GM18519 (cell line): ENCODE measurements around the gene NBPF20.
"Not testable (repeated sequence)": the region's sequence is repeated elsewhere in the genome, so short reads cannot be mapped to it uniquely, and the experiment has no call there.

ENCODE experiments used
- ATAC-seq: cut with Tn5 transposase; IDR thresholded peaks from one replicate; pipeline ENCODE4 v1.9.1; 2021; ENCODE audit warnings: mild to moderate bottlenecking, moderate library complexity; ENCODE audit not compliant: unreplicated experiment, low FRiP score

NBPF20 gene, protein sequence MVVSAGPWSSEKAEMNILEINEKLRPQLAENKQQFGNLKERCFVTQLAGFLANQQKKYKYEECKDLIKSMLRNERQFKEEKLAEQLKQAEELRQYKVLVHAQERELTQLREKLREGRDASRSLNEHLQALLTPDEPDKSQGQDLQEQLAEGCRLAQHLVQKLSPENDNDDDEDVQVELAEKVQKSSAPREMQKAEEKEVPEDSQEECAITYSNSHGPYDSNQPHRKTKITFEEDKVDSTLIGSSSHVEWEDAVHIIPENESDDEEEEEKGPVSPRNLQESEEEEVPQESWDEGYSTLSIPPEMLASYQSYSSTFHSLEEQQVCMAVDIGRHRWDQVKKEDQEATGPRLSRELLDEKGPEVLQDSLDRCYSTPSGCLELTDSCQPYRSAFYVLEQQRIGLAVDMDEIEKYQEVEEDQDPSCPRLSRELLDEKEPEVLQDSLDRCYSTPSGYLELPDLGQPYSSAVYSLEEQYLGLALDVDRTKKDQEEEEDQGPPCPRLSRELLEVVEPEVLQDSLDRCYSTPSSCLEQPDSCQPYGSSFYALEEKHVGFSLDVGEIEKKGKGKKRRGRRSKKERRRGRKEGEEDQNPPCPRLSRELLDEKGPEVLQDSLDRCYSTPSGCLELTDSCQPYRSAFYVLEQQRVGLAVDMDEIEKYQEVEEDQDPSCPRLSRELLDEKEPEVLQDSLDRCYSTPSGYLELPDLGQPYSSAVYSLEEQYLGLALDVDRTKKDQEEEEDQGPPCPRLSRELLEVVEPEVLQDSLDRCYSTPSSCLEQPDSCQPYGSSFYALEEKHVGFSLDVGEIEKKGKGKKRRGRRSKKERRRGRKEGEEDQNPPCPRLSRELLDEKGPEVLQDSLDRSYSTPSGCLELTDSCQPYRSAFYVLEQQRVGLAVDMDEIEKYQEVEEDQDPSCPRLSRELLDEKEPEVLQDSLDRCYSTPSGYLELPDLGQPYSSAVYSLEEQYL (N-terminal part only)

DNA sequence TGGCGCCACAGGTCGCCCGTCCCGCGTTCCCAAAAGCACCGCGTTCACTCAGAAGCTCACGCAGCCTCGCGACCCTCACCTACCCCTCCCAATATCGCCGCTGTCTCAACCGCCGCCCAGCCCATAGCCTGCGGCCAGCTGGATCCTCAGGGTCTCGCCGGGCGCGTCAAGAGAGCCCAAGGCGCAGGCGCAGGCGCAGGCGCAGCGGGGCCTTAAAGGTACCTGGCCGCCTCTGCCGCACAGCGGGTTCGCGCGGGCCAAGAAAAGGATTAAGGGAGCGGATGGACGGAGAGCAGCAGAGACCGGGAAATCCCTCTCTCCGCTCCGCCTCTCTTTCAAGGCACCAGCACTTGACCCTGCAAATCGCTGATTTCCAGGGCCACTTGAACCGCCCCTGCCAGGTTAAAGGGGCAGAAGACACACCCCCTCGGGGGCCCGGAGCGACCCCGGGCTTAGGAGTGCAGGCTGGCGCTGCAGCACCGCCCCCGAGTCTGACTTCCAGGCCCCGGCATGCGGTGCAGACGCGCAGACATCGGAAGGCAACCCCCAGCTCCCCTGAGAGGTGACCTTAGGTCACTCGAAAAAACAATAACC is at the start of gene NBPF20:
Gene NBPF20, minus strand, starts transcription at position 168 of the 594 bp plus-strand sequence. CDS start 20,331 bp downstream, outside the sequence.
- ATAC-seq = no peak

GRCh38 chr1:145474837-145475368 is 49.5 kb upstream of the NBPF20 start:
- not testable (repeated sequence) for ATAC-seq

DNA sequence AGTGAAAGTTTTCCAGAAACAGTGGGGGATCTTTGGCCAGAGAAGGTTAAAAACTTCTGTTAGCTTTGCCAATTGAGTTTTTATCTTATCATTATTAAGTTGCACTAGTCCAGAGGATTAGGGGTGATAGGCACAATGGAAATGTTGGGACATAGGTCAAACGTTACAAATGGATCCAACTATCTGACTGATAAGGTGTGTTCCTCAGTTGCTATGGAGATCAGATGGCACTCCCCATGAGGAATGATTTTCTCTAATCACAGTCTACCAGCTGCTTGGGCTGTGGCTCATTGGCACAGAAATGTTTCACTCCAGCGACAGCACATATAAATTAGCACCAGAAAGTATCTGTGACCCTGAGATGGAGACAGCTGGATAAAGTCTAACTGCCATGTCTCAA is 47.3 kb upstream of the NBPF20 start:
- ATAC-seq = not testable (repeated sequence)

DNA sequence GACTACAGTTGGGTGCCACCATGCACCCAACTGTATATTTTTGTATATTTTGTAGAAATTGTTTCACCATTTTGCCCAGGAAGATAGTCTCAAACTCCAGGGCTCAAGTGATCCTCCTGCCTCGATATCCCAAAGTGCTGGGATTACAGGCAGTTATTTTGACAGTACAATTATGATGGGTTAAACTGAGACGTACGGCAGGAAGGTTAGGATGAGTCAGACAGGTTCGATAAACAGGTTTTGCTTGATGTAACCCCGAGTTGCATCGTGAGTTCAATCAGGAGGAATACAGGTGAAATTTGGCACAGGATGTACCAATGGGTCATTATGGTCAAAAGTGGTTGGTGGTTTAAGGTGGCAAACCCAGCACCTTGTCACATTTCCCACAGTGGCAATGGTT is 46.0 kb upstream of the NBPF20 start:
- not testable (repeated sequence) for ATAC-seq

GRCh38 chr1:145465405-145466144 is 40.2 kb upstream of the NBPF20 start:
- peak; percentile 81 for ATAC-seq

DNA sequence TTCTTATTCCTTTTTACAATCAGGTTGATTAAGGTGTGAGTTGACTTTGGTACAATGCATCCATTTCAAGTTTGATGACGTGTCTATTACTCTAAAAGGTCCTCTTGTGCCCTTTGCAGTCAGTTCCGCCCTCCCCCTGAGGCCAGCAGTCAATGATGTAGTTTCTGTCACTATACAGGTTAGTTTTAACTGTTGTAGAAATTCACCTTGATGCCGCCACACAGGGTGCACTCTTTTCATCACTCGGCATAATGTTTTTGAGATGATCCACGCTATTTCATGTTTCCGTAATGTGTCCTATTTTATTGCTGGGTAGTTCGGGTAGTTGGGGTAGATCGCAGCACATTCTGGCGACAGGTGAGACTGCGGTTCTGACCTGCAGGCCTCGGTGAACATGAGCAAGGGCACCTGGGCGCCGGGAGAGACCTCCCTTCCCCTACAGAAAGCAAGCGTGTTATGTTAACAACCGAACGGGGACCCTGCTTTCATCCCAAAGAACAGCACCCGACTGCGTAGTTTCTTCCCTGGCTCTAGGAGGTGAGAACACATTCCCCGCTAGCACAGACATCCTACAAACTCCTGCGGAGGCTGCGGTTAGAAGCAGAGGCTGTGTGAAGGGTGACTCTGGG is 39.4 kb upstream of the NBPF20 start:
- peak; percentile 10 for ATAC-seq

DNA sequence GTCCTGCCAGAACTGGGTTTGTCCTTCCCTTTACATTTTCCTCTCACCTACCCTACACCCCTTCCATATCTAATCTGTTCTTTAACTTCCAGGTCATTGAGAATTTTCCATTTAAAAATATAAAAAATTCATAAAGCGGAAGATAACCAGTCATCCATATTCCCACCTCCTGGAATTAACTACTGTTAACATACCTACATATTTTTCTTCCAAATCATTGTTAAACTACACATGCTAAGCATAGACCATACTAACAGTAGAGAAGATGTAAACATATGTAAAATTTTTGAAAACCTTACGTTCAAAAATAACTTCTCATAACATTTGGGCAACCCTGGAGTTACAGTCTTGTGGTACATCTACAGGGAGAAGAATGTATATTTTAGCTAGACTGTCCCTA is 38.6 kb upstream of the NBPF20 start:
- ATAC-seq = not testable (repeated sequence)

DNA sequence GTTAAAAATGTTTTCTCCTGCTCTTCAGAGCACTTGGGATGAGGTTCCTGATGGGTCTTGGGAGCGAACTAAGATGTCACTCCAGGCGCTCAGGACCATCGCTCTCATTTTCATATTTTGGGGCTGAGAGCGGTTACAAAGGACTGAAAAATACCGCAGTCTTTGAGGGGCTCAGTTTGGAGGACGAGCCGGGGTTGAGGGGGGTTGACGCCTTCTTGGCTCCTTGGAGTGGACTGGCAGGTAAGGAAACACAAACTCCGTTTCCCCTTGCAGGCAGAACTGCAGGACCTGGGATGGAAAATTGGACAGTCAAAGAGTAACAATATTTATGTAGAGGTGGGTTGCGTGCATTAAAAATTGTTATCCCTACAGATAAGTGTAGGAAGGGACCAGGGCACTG is 35.3 kb upstream of the NBPF20 start:
- ATAC-seq = not testable (repeated sequence)

GRCh38 chr1:145460048-145460447 is 34.6 kb upstream of the NBPF20 start:
- not testable (repeated sequence) for ATAC-seq

DNA sequence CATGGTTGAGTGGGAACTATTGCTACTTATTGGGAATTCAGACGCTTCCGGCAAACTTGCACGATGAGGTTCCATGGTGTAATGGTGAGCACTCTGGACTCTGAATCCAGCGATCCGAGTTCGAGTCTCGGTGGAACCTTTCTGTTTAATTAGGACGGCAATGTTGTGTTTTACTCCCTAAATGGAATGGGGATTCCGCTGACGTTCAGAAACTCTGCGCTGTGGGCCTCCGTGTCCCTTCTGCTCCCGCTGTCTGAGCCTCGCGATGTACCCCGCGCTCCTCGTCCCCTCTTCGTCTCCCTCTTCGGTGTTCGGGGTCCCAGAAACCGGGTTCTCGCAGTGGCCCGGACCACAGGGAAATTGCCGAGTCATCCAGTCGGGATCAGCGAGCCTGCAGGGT is 34.2 kb upstream of the NBPF20 start:
- not testable (repeated sequence) for ATAC-seq

DNA sequence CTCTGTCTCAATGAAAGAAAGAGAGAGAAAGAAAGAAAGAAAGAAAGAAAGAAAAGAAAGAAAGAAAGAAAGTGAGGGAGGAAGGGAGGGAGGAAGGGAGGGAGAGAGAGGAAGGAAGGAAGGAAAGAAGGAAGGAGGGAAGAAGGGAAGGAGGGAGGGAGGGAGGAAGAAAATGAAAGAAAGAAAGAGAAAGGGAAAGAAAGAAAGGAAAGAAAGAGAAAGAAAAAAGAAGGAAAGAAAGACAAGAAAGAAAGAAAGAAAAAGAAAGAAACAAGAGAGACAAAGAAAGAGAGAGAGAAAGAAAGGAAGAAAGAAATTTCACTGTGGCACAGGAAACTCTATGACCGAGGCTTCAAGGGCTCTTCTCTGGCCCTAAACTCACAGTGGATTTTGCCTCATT is 33.7 kb upstream of the NBPF20 start:
- not testable (repeated sequence) for ATAC-seq

DNA sequence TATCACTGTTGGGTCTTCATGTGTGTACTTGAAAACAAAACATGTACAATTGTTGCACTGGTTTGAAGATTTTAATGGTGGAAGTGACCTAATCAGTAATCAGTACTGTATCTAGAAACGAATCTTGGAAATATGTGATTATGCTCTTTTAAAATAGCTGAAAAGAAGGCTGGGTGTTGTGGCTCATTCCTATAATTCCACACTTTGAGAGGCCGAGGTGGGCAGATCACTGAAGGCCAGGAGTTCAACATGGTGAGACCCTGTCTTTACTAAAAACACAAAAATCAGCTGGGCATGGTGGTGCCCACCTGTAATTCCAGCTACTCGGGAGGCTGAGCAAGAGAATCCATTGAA is 29.4 kb upstream of the NBPF20 start:
- ATAC-seq = not testable (repeated sequence)

- ATAC-seq = not testable (repeated sequence)
Measured at GRCh38 chr1:145453873-145454823, 28.7 kb upstream of the NBPF20 start.

DNA sequence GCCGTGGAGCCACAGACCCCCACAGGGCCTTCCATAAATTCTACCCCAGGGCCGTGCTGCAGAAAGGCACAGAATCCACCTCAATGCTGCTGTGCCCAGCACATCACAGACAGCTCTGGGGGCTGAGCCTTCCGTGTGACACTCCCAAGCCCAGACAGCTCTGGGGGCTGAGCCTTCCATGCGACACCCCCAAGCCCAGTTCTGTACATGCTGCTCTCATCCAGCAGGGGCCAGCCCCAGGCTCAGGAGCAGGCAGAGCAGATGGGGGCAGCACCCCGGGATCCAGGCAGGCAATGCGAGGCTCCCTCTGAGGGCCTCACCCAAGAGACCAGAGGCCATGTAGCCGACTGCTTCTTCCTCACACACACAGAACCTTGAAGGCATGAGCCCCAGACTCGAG is 27.1 kb upstream of the NBPF20 start:
- ATAC-seq = not testable (repeated sequence)

GRCh38 chr1:145451914-145452313 is 26.5 kb upstream of the NBPF20 start:
- ATAC-seq = not testable (repeated sequence)

- ATAC-seq = not testable (repeated sequence)
Measured at GRCh38 chr1:145445219-145445618, 19.8 kb upstream of the NBPF20 start.

GRCh38 chr1:145442340-145442739 is 16.9 kb upstream of the NBPF20 start:
- ATAC-seq = not testable (repeated sequence)
